Aorta (tissue), 4 donors: ENCODE results near the gene PXDC1. TPM values are rescaled to one million over a fixed set of nuclear protein-coding genes. Genes with fewer than 3 reads are reported as not detected.

ENCODE experiments used
- polyA plus RNA-seq, 2 donors: library from polyadenylated mRNA; stranded (reverse); fragments of 200-250 nt; gene quantifications; one replicate each; pipeline ENCODE4 v1.2.3, GENCODE V29; 2013
- total RNA-seq, 2 donors: library from RNA; stranded (reverse); fragmentation: NEBNext Ultra II Directional; extraction: Animal tissue kit (Norgen Biotek cat#: 25700); gene quantifications; one replicate each; pipeline ENCODE4 v1.2.1, GENCODE V29; 2021
- donor health status: healthy with polysubstance abuse.
- donor health status: Bipolar disorder and iron deficiency.
- donor health status: DM: no; HTN: no; CAD: no.
- donor health status: DM: yes; HTN: yes; CAD: no.

Gene PXDC1
- total and polyA plus RNA-seq, 4 donors: 110 to 222 (median 141) TPM

Other genes with a start within 250 kb of the PXDC1 start
- gene FAM50B, start 97.7 kb upstream of the PXDC1 start, total RNA-seq: 1 to 10 TPM; 7.8 to 9.1 TPM
- gene FAM50B, start 97.7 kb upstream of the PXDC1 start, polyA plus RNA-seq: 10 to 100 TPM; 11.8 to 13.6 TPM